SU-DHL-6 (cell line): ENCODE data around the gene AP5Z1.

Experiments
- H2AFZ ChIP-seq: fragments of 200-600 bp; sonication (generic); 2 replicates; pipeline ENCODE4 v1.6.1; 2014; ENCODE audit warnings: low read depth, mild to moderate bottlenecking, moderate library complexity, mixed read lengths, antibody characterized with exemption, low read length; ENCODE audit not compliant: severe bottlenecking
- H3F3A ChIP-seq: fragments of 200-600 bp; shearing (Covaris generic); 2 replicates; pipeline ENCODE4 v1.6.0; 2016; ENCODE audit warnings: antibody characterized with exemption, mild to moderate bottlenecking; ENCODE audit not compliant: insufficient read depth
- H3K27ac ChIP-seq: fragments of 200-600 bp; sonication (generic); 2 replicates; pipeline ENCODE4 v1.5.1; 2016; ENCODE audit warnings: low read depth, mild to moderate bottlenecking, low read length, moderate library complexity, mixed read lengths
- H3K27me3 ChIP-seq: fragments of 200-600 bp; sonication (generic), shearing (Covaris generic); 2 replicates; pipeline ENCODE4 v1.6.0; 2014; ENCODE audit warnings: mild to moderate bottlenecking, low read length
- H3K36me3 ChIP-seq: fragments of 200-600 bp; sonication (generic); 2 replicates; pipeline ENCODE4 v1.6.1; 2014; ENCODE audit warnings: mild to moderate bottlenecking, low read length, mixed read lengths
- H3K4me2 ChIP-seq: fragments of 300-600, 200-600 bp; shearing (Covaris generic), sonication (generic); 2 replicates; pipeline ENCODE4 v1.6.0; 2014; ENCODE audit warnings: low read length, low read depth, mild to moderate bottlenecking; ENCODE audit not compliant: poor library complexity, severe bottlenecking
- H3K4me3 ChIP-seq: fragments of 200-600 bp; sonication (generic); 2 replicates; pipeline ENCODE4 v1.5.1; 2014; ENCODE audit warnings: antibody characterized with exemption, low read length, mild to moderate bottlenecking, mixed read lengths; ENCODE audit not compliant: insufficient read depth, poor library complexity, severe bottlenecking
- H3K79me2 ChIP-seq: fragments of 200-600 bp; sonication (generic); 2 replicates; pipeline ENCODE4 v1.6.1; 2014; ENCODE audit warnings: mild to moderate bottlenecking, low read length, moderate library complexity; ENCODE audit not compliant: insufficient read depth
- H3K9ac ChIP-seq: fragments of 200-600 bp; sonication (generic); 2 replicates; pipeline ENCODE4 v1.7.0; 2014; ENCODE audit warnings: mild to moderate bottlenecking, low read length
- H3K9me2 ChIP-seq: fragments of 200-600 bp; sonication (generic); replicated peaks from 2 replicates; pipeline ENCODE4 v1.6.1; 2014; ENCODE audit warnings: low read length; ENCODE audit not compliant: insufficient read depth
- H3K9me3 ChIP-seq: fragments of 200-600 bp; sonication (generic); 2 replicates; pipeline ENCODE4 v1.6.1; 2014; ENCODE audit warnings: low read length, mixed read lengths; ENCODE audit not compliant: insufficient read depth
- H4K20me1 ChIP-seq: fragments of 200-600 bp; sonication (generic); 2 replicates; pipeline ENCODE4 v1.6.1; 2014; ENCODE audit warnings: low read depth, mild to moderate bottlenecking, antibody characterized with exemption, low read length, moderate library complexity, mixed read lengths
- EZH2phosphoT487 ChIP-seq: fragments of 200-600 bp; sonication (generic), shearing (Covaris generic); conservative IDR thresholded peaks from 2 replicates; pipeline ENCODE4 v1.6.1; 2018; ENCODE audit warnings: mild to moderate bottlenecking, antibody characterized with exemption, low read length, moderate library complexity, mixed read lengths
- TF ChIP-seq, protein P1 (sequence below): fragments of 200-600 bp; sonication (generic); IDR thresholded peaks from one replicate; pipeline ENCODE4 v1.5.1; 2017; ENCODE audit warnings: antibody characterized with exemption, mild to moderate bottlenecking, low read length, moderate library complexity; ENCODE audit not compliant: insufficient read depth, poor library complexity, severe bottlenecking

AP5Z1 gene

DNA sequence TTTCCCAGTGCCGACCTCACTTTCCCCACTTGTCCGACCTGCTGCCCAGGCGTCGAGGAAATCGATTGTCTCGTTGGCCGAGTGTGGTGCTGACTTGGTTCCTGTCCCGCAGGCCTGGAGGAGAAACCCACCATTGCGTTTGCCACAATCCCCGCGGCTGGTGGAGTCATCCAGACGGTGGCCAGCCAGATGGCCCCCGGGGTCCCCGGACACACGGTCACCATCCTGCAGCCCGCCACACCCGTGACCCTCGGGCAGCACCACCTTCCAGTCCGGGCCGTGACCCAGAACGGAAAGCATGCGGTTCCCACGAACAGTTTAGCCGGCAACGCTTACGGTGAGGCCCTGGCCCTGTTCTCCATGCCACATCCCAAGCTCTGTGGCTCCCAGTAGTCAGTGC is 14.5 kb upstream of the AP5Z1 start:
- H3K9me3 ChIP-seq = no peaks in the 10 kb centered on the region
- no peak overlapping the region for H3K27ac ChIP-seq
- H3K36me3 ChIP-seq = no peaks in the 10 kb centered on the region
- no peak overlapping the region for H3K9ac ChIP-seq
- H3K27me3 ChIP-seq = no peaks in the 10 kb centered on the region
- H3F3A ChIP-seq = no peaks in the 10 kb centered on the region
- H3K79me2 ChIP-seq = no peaks in the 10 kb centered on the region
- H3K9me2 ChIP-seq = no peaks in the 10 kb centered on the region
- no peak overlapping the region for H3K4me2 ChIP-seq
- no peak overlapping the region for H3K4me3 ChIP-seq
- TF ChIP-seq, protein P1, sequence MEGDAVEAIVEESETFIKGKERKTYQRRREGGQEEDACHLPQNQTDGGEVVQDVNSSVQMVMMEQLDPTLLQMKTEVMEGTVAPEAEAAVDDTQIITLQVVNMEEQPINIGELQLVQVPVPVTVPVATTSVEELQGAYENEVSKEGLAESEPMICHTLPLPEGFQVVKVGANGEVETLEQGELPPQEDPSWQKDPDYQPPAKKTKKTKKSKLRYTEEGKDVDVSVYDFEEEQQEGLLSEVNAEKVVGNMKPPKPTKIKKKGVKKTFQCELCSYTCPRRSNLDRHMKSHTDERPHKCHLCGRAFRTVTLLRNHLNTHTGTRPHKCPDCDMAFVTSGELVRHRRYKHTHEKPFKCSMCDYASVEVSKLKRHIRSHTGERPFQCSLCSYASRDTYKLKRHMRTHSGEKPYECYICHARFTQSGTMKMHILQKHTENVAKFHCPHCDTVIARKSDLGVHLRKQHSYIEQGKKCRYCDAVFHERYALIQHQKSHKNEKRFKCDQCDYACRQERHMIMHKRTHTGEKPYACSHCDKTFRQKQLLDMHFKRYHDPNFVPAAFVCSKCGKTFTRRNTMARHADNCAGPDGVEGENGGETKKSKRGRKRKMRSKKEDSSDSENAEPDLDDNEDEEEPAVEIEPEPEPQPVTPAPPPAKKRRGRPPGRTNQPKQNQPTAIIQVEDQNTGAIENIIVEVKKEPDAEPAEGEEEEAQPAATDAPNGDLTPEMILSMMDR = no peak
- no peak for TF ChIP-seq EZH2phosphoT487
- H4K20me1 ChIP-seq = no peaks in the 10 kb centered on the region
- H2AFZ ChIP-seq = no peak overlapping the region

DNA sequence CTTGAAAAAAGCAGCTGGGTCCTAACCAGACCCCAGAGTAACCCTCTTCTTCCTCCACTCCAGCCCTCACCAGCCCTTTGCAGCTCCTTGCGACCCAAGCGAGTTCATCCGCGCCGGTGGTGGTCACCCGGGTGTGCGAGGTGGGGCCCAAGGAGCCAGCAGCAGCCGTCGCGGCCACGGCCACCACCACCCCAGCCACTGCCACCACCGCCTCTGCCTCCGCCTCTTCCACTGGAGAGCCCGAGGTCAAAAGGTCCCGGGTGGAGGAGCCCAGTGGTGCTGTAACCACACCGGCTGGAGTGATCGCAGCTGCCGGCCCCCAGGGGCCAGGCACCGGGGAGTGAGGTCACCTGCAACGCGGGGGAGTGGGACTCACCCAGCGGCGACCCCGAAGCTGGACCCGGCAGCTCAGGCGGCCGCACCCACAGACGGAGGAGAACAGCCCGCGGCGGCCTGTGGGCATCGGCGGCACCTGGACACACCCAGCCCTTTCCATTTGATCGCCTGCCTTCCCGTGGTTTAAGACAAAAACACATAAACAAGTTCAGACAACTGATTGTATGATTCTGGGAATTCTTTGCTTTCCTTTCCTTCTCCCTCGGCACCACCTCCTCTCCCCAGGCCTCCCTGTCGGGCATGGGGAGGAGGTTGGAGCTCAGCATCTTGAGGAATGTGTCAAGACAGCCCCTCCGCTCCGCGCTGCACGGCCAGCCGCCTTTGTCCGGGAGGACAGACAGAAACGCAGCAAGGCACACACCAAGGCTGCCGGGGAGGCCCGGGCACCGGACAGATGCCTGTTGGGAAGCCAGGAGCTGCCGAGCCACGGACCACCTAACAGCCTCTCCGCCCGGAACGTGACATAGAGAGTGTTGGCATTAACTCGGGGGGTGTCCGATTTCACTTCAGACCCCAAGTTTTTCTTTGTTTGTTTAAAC is 13.0 kb upstream of the AP5Z1 start:
- no peaks in the 10 kb centered on the region for H4K20me1 ChIP-seq
- H3K9me2 ChIP-seq = no peaks in the 10 kb centered on the region
- TF ChIP-seq, protein P1 = no peak
- TF ChIP-seq EZH2phosphoT487 = no peak
- no peaks in the 10 kb centered on the region for H3K27me3 ChIP-seq
- no peak overlapping the region for H3K4me2 ChIP-seq
- H3K4me3 ChIP-seq = no peak overlapping the region
- no peak overlapping the region for H3K9ac ChIP-seq
- H2AFZ ChIP-seq = no peak overlapping the region
- no peaks in the 10 kb centered on the region for H3F3A ChIP-seq
- H3K27ac ChIP-seq = no peak overlapping the region
- no peaks in the 10 kb centered on the region for H3K36me3 ChIP-seq
- H3K9me3 ChIP-seq = no peaks in the 10 kb centered on the region
- no peaks in the 10 kb centered on the region for H3K79me2 ChIP-seq

DNA sequence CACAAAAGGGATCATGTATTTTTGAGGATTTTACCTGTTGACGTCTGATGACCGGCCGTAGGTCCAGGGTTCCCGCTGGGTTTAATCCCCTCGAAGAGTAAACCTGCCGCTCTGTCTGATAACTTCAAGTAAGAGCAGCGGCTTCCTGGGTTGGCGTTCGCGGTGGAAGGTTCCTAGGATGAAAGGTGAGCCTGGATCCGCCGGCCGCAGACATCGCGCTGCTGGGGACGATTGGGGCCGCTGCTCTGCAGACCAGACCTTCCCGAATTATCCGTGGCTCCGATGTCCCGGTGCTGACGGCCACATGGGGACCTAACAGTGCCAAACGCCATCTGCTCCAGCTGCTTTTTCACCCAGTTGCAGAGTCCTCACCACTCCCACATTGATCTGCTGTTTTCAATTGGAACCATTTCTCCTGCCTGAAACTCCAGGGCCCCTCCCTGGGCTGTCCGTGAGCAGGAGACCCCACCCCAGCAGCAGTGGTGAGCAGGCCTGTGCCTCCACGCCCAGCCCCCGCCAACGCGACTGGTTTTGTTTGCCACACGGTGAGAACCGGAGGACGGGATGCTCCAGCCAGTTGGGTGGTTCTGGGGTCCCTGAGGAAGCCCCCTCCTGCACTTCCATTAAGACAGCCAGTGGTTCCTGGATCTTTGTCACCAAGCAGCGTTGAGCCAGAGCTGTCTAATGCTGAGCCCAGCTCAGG is 12.2 kb upstream of the AP5Z1 start:
- no peak overlapping the region for H3K4me3 ChIP-seq
- no peak overlapping the region for H3K9ac ChIP-seq
- H3K79me2 ChIP-seq = no peaks in the 10 kb centered on the region
- H3K27me3 ChIP-seq = no peaks in the 10 kb centered on the region
- H3K9me2 ChIP-seq = no peaks in the 10 kb centered on the region
- H3K9me3 ChIP-seq = no peaks in the 10 kb centered on the region
- no peaks in the 10 kb centered on the region for H4K20me1 ChIP-seq
- H2AFZ ChIP-seq = no peak overlapping the region
- no peak for TF ChIP-seq EZH2phosphoT487
- TF ChIP-seq, protein P1 = no peak
- no peaks in the 10 kb centered on the region for H3F3A ChIP-seq
- H3K4me2 ChIP-seq = no peak overlapping the region
- no peaks in the 10 kb centered on the region for H3K36me3 ChIP-seq
- H3K27ac ChIP-seq = no peak overlapping the region
